Type B pancreatic cell (in vitro differentiated cells): ENCODE results near the gene KIF22. TPM values are rescaled to one million over a fixed set of nuclear protein-coding genes. Genes with fewer than 3 reads are reported as not detected.
"Not testable (repeated sequence)": the region's sequence is repeated elsewhere in the genome, so short reads cannot be mapped to it uniquely, and the experiment has no call there.

ENCODE experiments used
- DNase-seq: peaks from one replicate; pipeline ENCODE4 v3.0.0; 2021; ENCODE audit warnings: mixed read lengths; ENCODE audit not compliant: unreplicated experiment; ENCODE audit errors: extremely low spot score
- H3K27ac Mint-ChIP-seq: 2 replicates; pipeline ENCODE4 v1.8.0; 2021; ENCODE audit warnings: mild to moderate bottlenecking, mixed read lengths
- H3K27me3 Mint-ChIP-seq: 2 replicates; pipeline ENCODE4 v1.8.0; 2021; ENCODE audit warnings: mixed read lengths
- H3K36me3 Mint-ChIP-seq: 2 replicates; pipeline ENCODE4 v1.8.0; 2021; ENCODE audit warnings: mixed read lengths
- H3K4me1 Mint-ChIP-seq: one replicate; pipeline ENCODE4 v1.8.0; 2021; ENCODE audit warnings: mixed read lengths; ENCODE audit not compliant: unreplicated experiment
- H3K4me3 Mint-ChIP-seq: 2 replicates; pipeline ENCODE4 v1.8.0; 2021; ENCODE audit warnings: mild to moderate bottlenecking, mixed read lengths
- H3K9me3 Mint-ChIP-seq: 2 replicates; pipeline ENCODE4 v1.8.0; 2021; ENCODE audit warnings: mixed read lengths
- total RNA-seq: library from RNA; stranded (reverse); gene quantifications from 2 replicates; pipeline ENCODE4 v1.2.1, GENCODE V29; 2021; ENCODE audit warnings: low replicate concordance
- TF ChIP-seq, protein P1 (sequence below): fragments of 200-600 bp; sonication (generic); conservative IDR thresholded peaks from 2 replicates; pipeline ENCODE4 v1.5.0; 2021; ENCODE audit warnings: antibody characterized with exemption, mild to moderate bottlenecking

The KIF22 gene
- total RNA-seq, 1 donor from 2014 or later: 112 TPM

GRCh38 chr16:29831490-29831889 lies 40.9 kb downstream of the KIF22 start:
- Mint-ChIP-seq H3K36me3 (no peaks in the 10 kb centered on the region), H3K4me1 (no peaks in the 10 kb centered on the region), H3K4me3 (no peak overlapping the region), H3K27me3 (no peaks in the 10 kb centered on the region), H3K27ac (no peak overlapping the region), H3K9me3 (no peaks in the 10 kb centered on the region)
- TF ChIP-seq, protein P1, sequence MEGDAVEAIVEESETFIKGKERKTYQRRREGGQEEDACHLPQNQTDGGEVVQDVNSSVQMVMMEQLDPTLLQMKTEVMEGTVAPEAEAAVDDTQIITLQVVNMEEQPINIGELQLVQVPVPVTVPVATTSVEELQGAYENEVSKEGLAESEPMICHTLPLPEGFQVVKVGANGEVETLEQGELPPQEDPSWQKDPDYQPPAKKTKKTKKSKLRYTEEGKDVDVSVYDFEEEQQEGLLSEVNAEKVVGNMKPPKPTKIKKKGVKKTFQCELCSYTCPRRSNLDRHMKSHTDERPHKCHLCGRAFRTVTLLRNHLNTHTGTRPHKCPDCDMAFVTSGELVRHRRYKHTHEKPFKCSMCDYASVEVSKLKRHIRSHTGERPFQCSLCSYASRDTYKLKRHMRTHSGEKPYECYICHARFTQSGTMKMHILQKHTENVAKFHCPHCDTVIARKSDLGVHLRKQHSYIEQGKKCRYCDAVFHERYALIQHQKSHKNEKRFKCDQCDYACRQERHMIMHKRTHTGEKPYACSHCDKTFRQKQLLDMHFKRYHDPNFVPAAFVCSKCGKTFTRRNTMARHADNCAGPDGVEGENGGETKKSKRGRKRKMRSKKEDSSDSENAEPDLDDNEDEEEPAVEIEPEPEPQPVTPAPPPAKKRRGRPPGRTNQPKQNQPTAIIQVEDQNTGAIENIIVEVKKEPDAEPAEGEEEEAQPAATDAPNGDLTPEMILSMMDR: no peak
- no peak for DNase-seq

- not testable (repeated sequence) for H3K36me3 Mint-ChIP-seq, DNase-seq, H3K27ac Mint-ChIP-seq, H3K27me3 Mint-ChIP-seq, H3K9me3 Mint-ChIP-seq, H3K4me3 Mint-ChIP-seq, H3K4me1 Mint-ChIP-seq
Measured at GRCh38 chr16:29833219-29833618, 42.7 kb downstream of the KIF22 start.

DNA sequence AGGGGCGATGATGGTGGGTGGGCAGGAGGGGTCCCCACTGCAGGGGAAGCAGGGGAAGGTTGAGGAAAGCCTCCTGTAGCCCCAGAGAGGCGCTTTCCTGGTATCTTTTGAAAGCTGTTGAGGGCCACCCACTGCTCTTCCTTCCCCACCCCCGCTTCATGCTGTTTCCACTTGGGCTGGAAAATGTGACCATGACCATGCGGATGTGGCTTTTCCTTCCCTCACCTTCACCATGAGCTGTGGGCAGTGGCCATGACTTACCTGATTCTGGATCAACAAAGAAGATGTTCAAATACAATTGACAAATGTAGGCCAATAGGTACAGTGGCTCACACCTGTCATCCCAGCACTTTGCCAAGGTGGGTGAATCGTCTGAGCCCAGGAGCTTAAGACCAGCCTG lies 43.5 kb downstream of the KIF22 start:
- TF ChIP-seq, protein P1: no peak
- Mint-ChIP-seq H3K36me3 (no peaks in the 10 kb centered on the region), H3K27me3 (no peaks in the 10 kb centered on the region), H3K4me1 (no peaks in the 10 kb centered on the region), H3K27ac (no peak overlapping the region), H3K9me3 (no peaks in the 10 kb centered on the region), H3K4me3 (no peak overlapping the region)
- DNase-seq: no peak

GRCh38 chr16:29835926-29836325 lies 45.4 kb downstream of the KIF22 start:
- Mint-ChIP-seq H3K9me3 (no peaks in the 10 kb centered on the region), H3K4me3 (no peak overlapping the region), H3K36me3 (peaks cover under 1% of the 10 kb centered on the region), H3K27me3 (no peaks in the 10 kb centered on the region), H3K4me1 (no peaks in the 10 kb centered on the region), H3K27ac (no peak overlapping the region)
- no peak for DNase-seq
- TF ChIP-seq, protein P1: no peak

GRCh38 chr16:29836623-29837022 lies 46.1 kb downstream of the KIF22 start:
- Mint-ChIP-seq H3K27ac (no peak overlapping the region), H3K4me3 (no peak overlapping the region), H3K27me3 (no peaks in the 10 kb centered on the region), H3K36me3 (peaks cover 3% of the 10 kb centered on the region), H3K9me3 (no peaks in the 10 kb centered on the region), H3K4me1 (no peaks in the 10 kb centered on the region)
- TF ChIP-seq, protein P1: no peak
- no peak for DNase-seq

DNA sequence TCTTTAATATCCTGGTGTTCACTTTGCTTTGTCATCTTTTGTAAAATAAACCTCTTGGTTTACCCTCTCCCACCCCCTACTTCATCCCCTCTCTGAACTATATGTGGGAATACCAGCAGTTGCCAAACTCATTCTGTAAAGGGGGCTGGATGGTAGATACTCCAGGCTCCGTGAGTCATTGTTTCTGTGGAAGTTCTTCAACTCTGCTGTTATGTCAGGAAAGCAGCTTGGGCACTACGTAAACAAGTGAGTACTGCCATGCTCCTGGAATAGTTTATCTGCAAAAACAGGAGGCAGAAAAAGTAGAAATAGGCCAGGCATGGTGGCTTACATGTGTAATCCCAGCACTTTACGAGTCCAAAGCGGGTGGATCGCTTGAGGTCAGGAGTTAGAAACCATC lies 47.3 kb downstream of the KIF22 start:
- peaks cover 3% of the 10 kb centered on the region for H3K36me3 Mint-ChIP-seq
- TF ChIP-seq, protein P1: no peak
- no peaks in the 10 kb centered on the region for H3K4me1 Mint-ChIP-seq
- no peak overlapping the region for H3K4me3 Mint-ChIP-seq
- H3K27me3 Mint-ChIP-seq: no peaks in the 10 kb centered on the region
- no peaks in the 10 kb centered on the region for H3K9me3 Mint-ChIP-seq
- DNase-seq: no peak
- H3K27ac Mint-ChIP-seq: no peak overlapping the region
